NCI-H510A (cell line): ENCODE data around the gene PRORP.
"Not testable (repeated sequence)": the region's sequence is repeated elsewhere in the genome, so short reads cannot be mapped to it uniquely, and the experiment has no call there.

Source experiments
- DNase-seq: peaks from one replicate; lab custom pipeline; 2025; lab: John Stamatoyannopoulos, UW

PRORP gene

DNA sequence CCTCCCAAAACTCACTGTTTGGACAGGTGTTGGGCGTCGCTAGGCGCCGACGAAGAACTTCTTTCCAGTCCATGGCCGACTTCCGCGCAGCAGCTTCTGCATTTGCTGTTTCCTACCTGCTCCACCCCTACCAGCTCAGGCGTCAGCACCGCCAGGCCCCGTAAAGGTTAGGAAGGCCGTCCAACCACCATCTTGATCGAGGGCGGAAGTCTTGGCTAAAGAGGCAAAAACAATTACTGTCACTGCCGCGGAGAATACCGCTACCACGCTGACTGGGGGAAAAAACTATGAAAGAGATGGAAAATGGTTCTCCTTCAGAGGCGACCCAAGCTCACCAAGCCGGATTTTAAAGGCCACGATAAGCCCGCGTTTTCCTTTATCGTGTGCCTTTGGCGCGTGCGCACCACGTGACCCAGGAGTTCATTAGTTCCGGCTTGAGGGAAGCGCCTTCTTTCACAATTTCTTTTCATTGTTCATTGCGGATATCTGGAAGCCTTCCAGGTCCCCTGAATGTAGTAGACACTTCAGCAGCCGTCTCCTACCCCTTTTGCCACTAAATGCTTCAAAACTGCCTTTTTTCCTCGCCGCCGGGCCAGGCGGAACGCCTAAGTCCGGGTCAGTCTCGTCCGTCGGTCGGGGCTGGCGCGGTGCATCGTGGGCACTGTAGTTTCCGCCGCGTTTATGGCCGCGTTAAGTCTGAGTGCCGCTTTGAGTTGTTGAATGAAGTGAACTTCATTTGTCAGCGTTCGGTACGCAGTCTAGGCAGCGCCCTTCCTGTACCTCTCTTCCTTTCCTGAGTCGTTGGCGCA is at the start of gene PRORP, which contains the start of gene PPP2R3C:
TSS of gene PRORP (plus strand) at position 666 of the 809 bp plus-strand sequence. CDS start 694 bp downstream, outside the sequence.
TSS of gene PPP2R3C (minus strand) at position 104 of the 809 bp plus-strand sequence. CDS start at position 73, 31 bp downstream.
- DNase-seq = peak; percentile 98

GRCh38 chr14:35073486-35073885 is 48.9 kb upstream of the PRORP start:
- DNase-seq = no peak

DNA sequence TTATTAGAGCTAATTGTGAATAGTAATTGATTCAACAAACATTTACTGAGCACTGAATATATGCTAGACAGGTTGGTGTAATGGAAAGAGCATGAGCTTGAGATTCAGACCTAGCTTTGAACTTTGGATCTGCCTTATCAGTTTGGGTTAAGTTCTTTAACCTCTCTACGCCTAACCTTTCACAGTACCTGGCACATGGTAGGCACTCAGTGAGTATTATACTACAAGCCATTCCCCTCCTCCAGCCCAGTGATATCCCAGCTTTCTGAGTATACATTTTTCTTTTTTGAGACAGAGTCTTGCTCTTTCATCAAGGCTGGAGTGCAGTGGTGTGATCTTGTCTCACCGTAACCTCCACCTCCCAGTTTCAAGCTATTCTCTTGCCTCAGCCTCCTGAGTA is 44.3 kb upstream of the PRORP start:
- DNase-seq = no peak

DNA sequence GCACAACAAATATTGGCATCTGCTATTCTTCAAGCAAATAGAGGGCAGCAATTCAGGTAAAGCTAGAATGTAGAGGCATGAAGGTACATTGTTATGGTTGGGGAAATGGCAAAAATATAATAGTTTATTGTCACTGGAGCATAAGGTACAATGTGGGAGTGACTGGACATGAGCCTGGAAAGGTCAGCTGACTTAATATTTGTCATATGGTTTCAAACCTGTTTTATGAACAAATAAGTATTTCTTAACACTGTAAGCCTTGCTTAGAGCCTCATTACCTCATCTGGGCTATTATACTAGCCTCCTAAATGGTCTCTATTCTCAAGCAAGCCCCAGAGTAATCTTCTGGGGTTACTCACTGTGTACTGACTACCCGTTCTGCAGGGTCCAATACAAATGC is 42.6 kb upstream of the PRORP start:
- no peak for DNase-seq

GRCh38 chr14:35083530-35084150 is 38.7 kb upstream of the PRORP start:
- no peak for DNase-seq

- no peak for DNase-seq
Observed at GRCh38 chr14:35085441-35085840, 36.9 kb upstream of the PRORP start.

GRCh38 chr14:35088514-35088913 is 33.8 kb upstream of the PRORP start:
- no peak for DNase-seq

DNA sequence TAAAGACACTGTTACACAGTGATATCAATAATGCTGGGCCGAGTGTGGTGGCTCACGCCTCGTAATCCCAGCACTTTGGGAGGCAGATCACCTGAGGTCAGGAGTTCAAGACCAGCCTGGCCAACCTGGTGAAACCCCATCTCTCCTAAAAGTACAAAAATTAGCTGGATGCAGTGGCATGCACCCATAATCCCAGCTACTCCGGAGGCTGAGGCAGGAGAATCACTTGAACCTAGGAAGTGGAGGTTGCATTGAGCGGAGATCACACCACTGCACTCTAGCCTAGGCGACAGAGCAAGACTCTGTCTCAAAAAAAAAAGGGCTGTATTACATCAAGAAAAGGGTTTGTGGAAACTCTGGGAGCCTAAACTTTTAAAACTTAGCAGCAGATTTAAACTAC is 27.7 kb upstream of the PRORP start:
- DNase-seq = not testable (repeated sequence)

DNA sequence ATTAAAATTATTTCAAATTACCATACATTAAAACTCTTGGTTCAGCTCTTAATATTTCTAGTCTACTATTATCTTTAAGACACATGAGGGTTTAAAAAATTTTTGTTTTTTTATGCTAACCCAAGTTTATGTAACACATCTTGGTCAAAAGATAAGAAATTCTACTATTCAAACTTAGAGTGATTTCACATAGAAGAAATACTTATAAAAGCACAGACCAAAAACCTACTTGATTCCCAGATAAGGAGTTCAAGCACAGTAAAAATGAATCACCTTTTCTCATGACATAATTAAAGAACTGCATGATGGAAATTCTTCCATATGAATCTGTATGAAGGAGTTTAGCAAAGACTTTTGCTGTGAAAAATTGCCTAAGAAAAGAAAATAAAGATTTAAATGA is 14.5 kb upstream of the PRORP start:
- no peak for DNase-seq

- no peak for DNase-seq
Observed at GRCh38 chr14:35112641-35113040, 9.7 kb upstream of the PRORP start.

DNA sequence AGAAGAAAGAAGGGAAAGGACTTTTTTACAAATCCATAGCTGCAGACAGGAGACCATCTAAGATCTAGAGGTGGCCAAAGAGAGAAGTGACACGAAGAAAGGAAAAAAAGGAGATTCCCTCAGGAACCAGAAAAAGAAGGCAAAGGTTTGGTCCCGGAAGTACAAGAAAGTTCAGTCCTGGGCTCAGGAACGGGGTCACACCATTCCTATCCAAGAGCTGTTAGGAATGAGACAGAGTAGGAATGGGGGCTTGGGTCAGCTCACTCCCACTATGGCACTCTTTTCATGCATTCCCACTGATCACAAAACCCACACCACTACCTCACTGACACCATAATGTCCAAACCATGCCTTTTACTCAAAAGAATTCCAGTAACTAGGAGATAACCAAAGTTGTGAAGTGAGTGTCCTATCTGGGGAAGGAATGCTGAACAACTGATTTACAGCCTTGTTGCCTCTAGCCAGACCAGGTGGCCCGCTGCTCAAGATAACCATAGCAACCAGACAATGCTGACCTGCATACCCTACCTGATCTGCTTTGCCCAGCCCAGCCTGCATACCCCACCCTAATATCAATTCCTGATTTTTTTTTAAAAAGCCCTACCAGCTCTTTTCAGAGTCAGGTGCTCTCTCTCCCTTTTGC is 8.9 kb upstream of the PRORP start:
- no peak for DNase-seq

DNA sequence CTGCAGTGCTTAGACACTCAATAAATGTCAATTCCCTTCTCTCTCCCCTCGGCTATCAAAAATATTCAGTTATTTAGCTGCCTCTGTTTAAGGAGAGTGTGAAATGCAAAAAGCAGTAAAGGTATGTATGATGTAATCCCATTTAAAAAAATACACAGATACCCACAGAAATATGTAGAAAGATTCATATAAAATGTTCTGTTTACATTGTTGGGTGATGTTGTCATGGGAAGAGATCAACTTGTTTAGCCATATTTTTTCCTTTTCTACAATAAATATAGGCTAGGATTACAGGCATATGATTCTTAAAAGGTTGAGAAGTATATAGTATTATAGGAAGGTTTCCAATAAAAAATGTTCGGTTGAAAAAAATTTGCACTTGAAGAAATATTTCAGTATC is 8.3 kb upstream of the PRORP start:
- DNase-seq = no peak

- no peak for DNase-seq
Observed at GRCh38 chr14:35116242-35116641, 6.1 kb upstream of the PRORP start.

GRCh38 chr14:35117112-35117511 is 5.2 kb upstream of the PRORP start:
- DNase-seq = no peak

DNA sequence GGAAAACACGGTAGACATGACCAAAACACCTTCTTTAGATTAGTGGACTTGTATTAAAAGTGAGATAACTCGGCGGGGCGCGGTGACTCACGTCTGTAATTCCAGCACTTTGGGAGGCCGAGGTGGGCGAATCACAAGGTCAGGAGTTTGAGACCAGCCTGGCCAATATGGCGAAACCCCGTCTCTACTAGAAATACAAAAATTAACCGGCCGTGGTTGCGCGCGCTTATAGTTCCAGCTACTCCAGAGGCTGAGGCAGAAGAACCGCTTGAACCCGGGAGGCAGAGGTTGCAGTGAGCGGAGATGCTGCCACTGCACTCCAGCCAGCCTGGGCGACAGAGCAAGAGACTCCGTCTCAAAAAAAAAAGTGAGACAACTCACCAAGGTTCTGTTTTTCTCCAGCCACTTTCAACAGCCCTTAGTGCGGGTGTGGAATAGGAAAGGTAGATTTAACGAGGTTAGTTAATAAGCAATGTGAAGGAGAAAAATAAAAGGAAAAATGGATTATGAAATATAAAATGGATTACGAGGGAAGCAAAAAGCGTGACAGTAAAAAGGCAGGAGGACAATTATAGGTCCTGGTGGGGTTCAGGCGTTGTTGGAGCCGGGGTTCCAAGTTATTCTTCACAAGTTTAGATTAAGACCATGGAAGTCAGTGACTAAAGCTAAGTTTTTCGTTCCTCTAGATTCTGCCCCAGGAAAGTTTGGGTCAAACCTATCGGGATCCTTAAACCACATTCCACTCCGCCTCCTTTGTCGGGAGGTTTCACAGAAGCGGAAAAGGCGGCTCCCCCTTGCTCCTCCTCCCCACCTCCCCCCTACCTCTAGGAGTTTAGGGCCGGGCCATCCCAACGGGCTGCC is 1.1 kb upstream of the PRORP start:
- DNase-seq = no peak

GRCh38 chr14:35122696-35123387 is 490 bp downstream of the PRORP start:
- no peak for DNase-seq

GRCh38 chr14:35123388-35123703 is 994 bp downstream of the PRORP start:
- DNase-seq = no peak

GRCh38 chr14:35124127-35124526 is 1.8 kb downstream of the PRORP start:
- no peak for DNase-seq

GRCh38 chr14:35133542-35134328 is 11.4 kb downstream of the PRORP start:
- DNase-seq = no peak

GRCh38 chr14:35134329-35135123 is 12.2 kb downstream of the PRORP start:
- no peak for DNase-seq
